Stimulated activated CD4-positive, alpha-beta T cell treated with anti-CD3 and anti-CD28 coated beads, Interleukin-12 subunit alpha, Interleukin-12 subunit beta, amount 100 ng/mL, for 48 hours (primary cell): ENCODE measurements around the gene CHMP4A.
A peak's percentile ranks its signal among the peaks of the same experiment; 100 is the strongest.
"Not testable (repeated sequence)": the region's sequence is repeated elsewhere in the genome, so short reads cannot be mapped to it uniquely, and the experiment has no call there.

Source experiments
- DNase-seq, 3 donors: peaks; one replicate each; pipeline ENCODE4 v3.0.0-alpha.2; 2020; ENCODE audit warnings: low read depth in 2 of 3, low spot score in 1 of 3

Gene CHMP4A

GRCh38 chr14:24247422-24247821 lies 34.1 kb upstream of the CHMP4A start:
- no peak for DNase-seq

DNA sequence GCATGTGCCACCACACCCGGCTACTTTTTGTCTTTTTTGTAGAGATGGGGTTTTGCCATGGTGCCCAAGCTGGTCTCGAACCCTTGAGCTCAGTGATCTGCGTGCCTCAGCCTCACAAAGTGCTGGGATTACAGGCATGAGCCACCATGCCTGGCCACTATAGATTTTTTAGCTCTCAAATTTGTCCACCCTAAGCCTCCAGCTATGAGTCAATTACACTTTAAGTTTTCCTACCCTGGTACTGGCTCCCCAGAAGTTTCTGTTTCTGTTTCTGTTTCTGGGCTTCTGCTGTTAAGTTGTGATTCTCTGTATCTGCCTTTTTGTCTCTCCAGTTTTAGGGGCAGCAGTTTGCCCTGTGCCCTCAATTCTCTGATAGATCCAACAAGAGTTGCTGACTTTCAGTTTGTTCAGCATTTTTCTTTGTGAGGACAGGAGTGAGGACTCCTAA lies 33.5 kb upstream of the CHMP4A start:
- DNase-seq, result peak in 1 of 3 donors; percentile 21

DNA sequence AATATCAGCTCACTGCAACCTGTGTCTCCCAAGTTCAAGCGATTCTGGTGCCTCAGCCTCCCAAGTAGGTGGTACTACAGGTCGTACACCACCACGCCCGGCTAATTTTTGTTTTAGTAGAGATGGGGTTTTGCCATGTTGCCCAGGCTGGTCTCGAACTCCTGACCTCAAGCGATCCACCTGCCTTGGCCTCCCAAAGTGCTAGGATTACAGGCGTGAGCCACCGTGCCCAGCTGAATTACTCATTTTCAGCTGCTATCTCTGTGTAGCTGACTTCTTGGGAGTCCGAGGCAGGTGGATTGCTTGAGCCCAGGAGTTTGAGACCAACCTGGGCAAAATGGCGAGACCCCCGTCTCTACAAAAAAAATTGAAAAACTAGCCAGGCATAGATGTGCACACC lies 32.1 kb upstream of the CHMP4A start:
- not testable (repeated sequence) for DNase-seq

DNA sequence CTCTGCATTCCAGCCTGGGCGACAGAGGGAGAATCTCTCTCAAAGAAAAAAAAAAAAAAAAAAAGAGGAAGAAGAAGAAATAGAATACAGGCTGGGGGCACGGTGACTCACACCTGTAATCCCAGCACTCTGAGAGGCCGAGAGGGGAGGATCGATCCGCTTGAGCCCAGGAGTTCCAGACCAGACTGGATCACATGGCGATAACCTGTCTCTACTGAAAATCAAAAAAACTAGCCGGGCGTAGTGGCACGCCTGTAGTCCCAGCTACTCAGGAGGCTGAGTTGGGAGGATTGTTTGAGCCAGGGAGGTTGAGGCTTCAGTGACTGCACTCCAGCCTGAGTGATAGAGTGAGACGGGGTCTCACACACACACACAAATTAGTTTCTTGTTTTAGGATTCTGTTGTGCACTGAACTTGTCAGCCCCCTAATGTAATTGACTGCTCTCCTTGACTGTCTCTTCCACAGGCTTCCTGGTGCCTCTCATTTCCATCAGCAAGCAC lies 30.1 kb upstream of the CHMP4A start:
- DNase-seq, result no peak

GRCh38 chr14:24241829-24242443 lies 28.6 kb upstream of the CHMP4A start:
- DNase-seq, result peak; percentile 87 to 95 (median 88)

DNA sequence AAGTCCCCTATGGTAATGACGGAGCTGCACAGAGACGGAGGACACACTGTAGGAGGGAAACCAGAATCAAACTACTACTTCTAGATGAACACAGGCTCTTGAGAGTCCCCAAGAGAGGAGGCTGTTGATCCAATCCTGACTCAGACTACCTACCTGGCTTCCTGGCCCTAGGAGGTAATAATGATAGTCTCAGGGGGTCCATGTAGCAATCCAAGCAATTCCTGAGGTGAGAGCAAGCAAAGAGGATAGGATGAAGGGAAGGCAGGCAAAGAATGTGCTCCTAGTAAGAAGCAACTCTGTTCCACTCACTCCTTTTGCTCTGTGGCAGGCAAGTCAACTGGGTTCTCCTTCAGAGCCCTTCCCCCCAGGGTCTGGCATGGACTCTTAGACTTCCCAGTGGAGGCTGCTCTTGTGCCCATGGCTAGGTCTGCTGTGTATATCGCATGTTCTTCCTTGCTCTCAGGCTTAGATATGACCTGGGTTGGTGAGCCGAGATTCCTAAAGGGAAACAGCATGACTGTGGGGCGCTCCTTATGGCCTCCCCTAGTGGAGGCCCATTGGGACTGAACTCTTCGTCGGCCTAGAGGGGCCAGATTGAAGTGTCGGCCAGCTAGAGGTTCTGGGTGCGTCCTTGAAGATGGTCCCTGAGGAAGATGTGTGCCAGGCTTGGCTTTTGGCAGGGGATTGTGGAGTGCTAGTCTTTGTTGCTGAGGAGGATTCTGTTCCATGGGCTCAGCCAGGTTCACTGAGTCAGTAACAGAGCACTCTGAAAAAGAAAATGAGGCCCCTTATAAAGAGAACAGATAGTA lies 27.0 kb upstream of the CHMP4A start:
- no peak for DNase-seq

DNA sequence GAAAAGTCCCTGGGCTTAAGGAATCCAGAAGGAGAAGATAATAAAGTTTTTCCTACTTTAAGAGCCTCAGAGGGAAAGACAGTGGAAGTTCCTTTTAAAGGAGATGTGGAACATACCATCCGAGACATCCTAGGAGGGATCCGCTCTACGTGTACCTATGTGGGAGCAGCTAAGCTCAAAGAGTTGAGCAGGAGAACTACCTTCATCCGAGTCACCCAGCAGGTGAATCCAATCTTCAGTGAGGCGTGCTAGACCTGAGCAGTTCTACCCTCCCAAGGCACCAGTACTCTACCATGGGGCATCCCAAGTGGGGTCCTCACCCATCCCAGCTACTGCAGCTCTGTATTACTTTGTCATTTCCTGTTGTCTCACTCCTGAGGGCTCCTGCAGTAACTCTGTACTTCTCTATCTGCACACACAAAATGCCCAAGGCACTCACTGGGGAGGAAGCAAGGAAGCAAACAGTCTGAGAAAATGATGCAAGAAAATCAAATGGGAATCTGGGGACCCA lies 25.3 kb upstream of the CHMP4A start:
- no peak for DNase-seq

DNA sequence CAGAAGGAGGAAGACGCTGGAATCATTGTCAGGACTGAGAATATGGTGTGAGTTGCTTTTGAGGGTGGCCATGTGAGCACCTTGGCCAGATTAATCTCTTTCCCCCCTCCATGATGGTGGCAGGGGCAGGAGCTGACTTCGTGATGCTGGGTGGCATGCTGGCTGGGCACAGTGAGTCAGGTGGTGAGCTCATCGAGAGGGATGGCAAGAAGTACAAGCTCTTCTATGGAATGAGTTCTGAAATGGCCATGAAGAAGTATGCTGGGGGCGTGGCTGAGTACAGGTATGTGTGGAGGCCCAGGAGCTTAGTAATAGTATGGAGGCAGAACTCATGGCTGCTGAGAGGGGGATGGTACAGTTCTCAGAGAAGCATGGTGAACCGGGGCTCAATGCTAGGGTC lies 24.8 kb upstream of the CHMP4A start:
- no peak for DNase-seq

DNA sequence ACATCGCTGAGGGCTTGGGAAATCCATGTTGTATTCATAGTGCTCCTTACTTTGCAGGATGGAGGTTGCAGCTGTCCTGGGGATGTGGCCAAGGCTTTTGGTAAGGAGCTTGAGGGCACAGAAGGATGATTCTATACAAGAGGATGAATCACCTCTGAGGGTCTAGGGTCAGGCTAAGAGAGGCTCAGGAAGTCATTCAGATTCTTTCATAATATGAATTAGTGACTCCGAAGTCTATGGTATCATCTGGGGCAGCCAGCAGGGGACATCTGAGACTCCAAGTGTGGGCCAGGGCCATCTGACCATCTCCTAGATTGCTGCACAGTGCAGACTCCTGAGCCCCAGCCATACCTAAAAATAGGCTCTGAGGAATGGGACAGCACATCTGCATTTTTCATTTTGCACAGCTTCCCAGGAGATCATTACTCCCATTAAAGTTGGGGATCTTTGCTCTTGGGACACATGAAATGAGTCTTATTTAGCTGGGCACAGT lies 24.2 kb upstream of the CHMP4A start:
- DNase-seq, result no peak

GRCh38 chr14:24236689-24237462 lies 23.6 kb upstream of the CHMP4A start:
- no peak for DNase-seq

GRCh38 chr14:24235804-24236688 lies 22.8 kb upstream of the CHMP4A start:
- no peak for DNase-seq

- DNase-seq, result no peak
Observed at GRCh38 chr14:24234095-24235005, 21.1 kb upstream of the CHMP4A start.

DNA sequence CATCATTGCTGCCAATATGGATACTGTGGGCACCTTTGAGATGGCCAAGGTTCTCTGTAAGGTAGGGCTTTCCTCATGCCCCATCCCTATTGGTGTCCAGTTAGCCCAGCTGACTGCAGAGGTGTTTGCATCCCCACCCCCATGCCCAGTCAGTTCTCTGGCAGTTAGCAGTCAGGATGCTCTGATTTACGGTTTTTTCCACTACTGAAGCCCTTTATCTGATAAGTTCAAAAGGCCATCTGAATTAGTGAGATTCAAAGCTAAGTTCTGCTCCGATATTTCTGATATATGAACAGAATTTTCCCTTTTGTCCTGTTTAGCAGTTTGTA lies 20.2 kb upstream of the CHMP4A start:
- DNase-seq, result no peak

DNA sequence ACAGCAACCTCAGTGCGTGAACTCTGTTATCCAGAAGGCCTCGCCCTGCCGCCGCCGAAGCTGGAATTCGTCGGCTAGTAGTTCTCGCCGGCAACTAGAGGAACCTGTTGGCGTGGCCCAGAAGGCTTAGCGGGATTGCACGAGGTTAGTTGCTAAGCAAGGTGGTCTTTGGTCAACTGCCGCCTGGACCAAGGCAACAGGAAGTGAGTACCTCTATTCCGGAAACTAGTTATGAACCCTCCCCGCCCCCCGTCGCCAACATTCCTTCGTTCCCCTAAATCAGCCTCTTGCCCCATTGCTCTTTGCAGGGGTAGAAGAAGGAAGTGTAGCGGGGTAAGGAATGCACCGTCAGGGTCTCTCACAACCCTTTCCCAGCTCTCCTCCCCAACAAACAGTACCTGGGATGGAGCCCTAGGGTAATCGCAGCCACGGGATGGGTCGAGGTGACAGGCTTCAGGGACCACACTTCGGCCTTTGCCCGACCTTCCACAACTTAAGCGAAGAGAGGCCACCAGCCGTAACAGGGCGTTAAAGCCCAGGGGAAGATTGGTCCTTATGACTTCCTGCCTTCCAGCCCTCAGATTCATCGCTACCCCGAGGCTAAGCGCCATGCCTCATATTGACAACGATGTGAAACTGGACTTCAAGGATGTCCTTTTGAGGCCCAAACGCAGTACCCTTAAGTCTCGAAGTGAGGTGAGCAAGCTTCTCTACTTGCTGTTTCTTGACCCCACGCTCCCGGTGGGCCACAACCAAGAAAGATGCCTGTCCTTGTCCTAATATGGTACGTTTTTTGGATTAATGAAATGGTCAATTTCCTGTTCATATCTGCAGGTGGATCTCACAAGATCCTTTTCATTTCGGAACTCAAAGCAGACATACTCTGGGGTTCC lies 19.6 kb upstream of the CHMP4A start, which contains the start of gene GMPR2:
Gene GMPR2 (plus strand): TSS at position 285 of the 893 bp plus-strand sequence. CDS start 325 bp downstream, at position 610.
- DNase-seq, result no peak

GRCh38 chr14:24232121-24232644 lies 18.9 kb upstream of the CHMP4A start, which contains the start of gene NEDD8:
Gene NEDD8 (minus strand): TSS chr14:24232367. CDS start chr14:24232267, 100 bp downstream.
- peak; percentile 86 to 90 (median 90) for DNase-seq

DNA sequence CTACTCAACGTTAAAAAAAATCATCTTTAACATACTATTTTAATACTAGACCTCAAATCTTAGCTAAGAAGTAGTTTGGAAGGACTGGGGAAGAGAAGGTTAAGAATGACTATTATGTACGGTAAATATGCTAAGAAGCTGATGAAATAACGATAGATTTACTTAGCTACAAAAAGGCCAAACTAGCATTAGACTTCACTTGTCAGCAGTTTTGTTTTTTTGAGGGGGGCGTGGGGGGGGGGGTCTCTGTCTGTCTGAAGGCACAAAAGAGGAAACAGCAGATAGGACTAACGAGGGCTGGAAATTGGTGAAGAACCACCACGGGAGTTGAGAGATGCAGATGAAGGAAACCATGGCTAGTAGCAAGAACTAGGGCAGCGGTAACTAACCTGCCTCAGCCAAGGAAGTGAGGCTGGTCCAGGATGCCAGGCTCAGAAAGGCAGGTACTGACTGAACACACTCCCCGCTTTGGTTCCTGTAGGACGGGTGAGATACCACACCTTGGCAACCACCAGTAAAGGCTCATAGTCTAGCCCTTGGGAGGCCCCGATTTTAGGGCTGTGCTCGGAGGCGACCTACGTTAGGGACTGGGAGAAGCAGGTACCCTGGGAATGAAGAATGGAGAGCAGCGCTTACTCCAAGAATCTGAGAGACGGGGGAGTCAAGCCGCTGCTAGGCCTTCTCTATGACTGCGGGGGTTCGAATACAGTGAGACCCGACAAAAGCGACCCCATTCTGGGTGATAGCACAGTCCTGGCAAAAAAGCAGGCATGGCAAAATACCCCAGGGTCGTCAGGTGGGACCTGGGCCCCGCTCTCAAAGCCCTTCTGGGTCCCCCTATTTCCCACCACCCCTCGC lies 18.2 kb upstream of the CHMP4A start:
- DNase-seq, result no peak

- DNase-seq, result no peak
Observed at GRCh38 chr14:24228902-24229301, 15.6 kb upstream of the CHMP4A start.
